MV-4-11 (cell line): ENCODE data around the gene DGKB.
A peak's percentile ranks its signal among the peaks of the same experiment; 100 is the strongest.

Experiments used
- DNase-seq: peaks from one replicate; lab custom pipeline; 2025; lab: John Stamatoyannopoulos, UW

The DGKB gene

DNA sequence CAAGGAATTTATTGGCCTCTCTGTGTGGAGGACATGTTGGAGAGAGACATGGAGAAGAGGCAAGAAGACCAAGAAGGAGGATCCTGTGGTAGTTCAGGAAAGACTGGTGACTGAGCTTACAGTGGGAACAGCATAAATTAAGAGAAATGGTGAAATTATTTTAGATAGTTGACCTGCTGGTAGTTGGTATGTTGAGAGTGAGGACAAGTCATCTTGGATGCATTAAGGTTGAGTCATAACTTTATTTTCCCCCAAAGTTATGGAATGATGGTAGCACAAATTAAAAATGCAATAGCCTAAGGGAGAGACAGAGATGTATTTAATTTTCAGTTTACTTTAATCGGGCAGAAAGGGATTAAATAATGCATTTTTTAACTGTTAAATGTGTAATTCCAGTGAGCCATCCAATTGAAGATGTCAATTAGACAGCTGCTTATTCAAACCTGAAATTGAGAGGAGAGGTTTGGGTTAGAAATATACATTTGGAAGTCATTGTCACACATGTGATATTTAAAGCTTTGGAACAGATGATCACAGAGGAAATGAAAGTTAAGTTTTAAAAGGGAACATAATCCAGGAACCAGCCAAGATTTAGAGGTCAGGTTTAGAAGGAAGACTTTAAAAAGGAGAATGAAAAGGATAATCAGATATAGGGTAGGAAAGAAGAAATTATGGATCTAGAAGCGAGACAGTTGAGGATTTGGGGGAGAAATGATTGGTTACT lies 80.6 kb downstream of the DGKB start:
- peak; percentile 23 for DNase-seq

DNA sequence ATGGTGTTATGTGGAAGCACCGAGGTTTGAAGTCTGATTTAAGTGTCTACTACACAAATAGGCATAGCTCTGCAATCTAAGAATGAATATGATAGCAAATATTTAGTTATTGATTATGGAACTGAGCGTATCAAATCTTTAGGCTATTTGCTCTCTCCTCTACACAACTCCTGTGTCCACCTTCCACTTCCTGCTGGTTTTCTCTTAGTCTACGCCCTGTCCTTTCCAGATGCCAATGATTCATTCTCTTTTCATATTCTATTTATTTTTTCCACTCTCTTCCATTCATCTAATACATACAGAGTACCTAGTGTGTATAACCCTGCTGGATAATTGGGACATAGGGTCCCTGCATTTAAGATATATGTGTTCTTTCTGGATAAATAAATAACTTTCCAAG lies 83.7 kb downstream of the DGKB start:
- no peak for DNase-seq

DNA sequence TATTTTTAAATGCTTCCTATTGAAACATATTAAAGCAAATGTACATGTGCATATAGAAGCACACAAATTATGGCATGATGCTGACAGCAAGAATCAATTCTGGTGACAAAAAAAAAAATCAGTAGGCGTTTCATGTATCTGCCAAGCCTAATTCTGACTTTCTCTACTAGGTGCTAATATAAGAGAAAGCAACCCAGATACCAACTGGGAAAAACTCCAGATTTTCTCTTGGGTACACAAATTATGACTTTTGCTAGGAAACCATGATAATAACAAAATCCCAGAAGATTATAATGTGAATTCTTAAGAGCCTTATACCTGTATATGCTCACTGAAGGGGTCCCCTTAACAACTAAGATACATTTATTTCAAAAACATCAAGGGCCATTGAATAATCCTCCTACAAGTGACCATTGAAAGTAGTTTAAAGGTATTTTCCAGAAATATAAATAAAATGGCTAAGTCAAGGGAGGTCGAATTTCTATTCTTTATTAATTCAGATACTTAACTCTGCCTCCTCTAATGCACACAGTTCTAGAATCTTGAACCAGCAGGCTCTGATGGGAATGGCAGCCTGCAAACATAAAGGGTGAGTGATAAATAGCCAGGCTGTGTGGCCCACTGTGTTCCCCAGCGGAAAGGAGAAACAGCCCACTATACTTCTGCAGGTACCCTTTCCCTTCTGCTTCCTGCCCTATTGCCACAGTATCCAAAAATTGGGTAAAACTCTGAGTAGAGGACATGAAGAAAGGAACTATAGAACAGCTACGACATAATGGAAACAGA lies 84.5 kb downstream of the DGKB start:
- no peak for DNase-seq

DNA sequence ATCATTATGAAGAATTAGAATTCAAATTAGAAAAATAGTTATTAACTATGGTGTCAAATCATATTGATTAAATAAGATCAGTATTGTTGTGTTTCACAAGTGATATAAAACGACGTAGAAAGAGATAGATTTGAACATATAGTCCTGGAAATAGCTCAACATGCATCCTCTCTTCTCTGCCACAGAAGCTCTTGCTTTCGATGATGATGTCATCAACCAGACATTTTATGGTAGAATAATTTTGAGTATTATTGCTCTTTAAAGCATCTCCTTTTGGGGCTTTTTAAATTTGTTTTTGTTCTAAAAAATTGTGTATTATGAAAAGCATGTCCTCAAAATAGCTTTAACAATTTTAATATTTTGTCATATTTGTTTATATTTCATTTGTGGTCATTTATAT lies 95.0 kb downstream of the DGKB start:
- no peak for DNase-seq

DNA sequence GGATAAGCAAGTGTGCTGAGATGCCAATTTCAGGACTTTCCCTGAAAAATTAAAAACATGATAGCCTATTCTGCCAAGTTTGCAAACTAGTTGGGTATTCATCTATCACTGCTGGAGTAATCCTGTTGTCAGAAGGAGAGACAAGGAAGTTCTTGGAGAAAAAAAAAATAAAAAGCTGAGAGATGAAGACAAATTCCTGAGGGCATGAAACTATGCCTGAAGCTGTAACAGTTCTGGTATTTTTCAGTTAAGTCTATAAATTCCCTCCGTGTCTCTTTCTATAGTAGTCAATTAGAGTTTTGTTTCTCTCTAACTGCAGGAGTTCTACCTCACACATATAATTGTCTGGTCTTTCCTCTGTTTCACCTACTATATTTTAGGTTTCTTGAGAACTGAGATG lies 95.7 kb downstream of the DGKB start:
- no peak for DNase-seq

DNA sequence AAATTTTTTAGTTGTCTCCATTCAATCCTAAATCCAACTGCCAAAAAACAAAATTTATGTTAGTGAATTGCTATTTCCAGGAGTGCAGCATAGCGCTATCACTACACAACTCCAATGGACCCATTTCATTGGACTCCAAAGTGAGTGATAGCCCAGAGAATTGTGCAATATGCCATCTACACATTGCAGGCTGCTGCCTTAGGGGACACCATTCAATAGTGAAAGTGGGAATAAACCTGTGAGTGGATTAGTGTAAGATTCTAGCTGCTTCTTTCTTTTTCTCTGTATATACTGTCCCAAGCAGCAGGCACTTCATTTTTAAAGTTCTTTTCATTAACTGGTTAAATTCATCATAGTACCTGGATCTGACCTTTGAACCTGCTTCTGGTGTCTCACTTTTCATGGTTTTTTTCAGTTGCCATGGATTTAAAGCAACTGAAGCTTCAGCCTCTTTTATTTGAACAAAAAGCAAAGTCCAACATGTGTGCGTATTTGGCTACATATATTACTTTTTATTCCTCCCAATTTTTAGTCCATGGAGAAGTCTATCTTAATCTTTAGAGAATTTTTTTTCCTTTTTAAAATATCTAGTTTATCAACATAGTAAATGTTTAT lies 97.3 kb downstream of the DGKB start:
- no peak for DNase-seq

DNA sequence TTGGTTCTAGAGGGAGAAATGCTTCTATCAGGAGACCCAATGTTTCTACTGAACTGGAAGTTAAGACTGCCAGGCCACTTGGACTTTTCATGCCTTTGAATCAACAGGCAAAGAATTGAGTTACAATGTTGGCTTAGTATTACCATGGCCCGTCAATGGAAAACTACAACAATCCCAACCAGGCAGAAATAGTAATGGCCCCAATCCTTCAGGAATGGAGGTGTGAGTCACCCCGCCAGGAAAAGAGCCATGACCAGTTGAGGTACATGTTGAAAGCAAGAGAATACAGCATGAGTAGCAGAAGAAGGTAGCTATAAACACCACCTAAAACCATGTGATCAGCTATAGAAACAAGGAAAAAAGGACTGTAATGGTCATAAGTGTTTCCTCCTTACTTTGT lies 101.9 kb downstream of the DGKB start:
- DNase-seq = no peak

DNA sequence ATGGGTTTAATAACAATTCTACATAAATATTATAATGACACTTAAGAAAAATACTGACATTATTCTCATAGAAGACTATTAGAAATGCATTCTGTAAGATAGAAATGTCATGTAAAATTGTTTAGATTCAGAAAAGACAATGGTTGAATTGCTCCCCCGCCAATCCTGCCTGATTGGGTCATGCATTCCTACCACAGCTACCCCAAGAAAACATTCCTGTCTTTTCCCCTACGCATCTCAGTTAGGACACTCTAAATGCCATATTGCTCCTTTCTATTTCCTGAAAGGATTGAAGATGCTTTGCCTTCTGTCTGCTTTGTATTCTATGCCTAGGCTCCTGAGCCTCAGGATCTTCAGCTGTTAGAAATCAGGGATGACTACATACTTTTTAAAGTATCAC lies 109.4 kb downstream of the DGKB start:
- DNase-seq = no peak

DNA sequence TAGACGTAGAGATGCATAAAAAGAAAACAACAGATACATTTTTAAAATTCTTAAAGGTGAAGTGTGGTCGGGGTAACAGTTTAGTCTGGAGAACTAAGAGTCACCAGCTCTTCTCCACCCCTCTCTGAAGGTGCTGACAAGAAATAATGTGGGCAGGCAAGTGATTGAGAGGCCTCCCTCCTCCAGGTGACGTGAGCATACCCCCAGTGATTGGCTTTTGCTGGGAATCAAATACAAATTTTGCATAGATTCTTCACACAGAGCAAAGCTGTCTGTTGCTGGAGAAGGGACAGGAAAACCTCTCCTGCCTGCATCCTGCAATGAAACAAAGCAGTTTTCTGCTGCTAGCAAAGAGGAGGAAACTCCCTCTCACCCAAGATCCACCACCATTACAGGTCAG lies 115.0 kb downstream of the DGKB start:
- no peak for DNase-seq

DNA sequence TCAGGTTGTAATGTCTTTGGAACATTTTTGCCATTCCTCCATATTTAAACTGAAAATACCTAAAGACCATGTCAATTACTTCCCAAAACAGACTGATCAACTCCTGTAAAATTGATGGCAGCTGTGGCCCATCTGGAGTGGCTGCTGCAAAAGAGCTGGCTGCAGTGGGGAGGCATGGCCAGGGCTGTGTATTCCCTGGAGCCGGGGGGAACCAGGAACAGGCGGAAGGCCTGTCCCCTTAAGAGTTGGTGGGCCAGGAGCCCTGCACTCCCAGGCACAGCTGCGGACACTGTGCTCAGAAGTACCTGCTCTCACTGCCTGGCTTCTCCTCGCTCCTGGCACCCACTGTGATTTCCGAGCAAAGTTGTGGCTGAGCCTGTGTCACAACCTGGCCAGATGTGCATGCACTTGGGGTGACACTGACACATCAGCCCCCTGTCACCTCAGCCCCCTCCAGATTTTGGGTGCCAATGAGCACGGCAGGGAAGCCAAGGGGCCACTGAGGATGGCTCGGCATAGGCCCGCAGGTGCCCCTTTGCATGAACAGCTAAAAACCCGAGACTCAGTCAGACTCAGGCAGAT lies 116.1 kb downstream of the DGKB start:
- no peak for DNase-seq

DNA sequence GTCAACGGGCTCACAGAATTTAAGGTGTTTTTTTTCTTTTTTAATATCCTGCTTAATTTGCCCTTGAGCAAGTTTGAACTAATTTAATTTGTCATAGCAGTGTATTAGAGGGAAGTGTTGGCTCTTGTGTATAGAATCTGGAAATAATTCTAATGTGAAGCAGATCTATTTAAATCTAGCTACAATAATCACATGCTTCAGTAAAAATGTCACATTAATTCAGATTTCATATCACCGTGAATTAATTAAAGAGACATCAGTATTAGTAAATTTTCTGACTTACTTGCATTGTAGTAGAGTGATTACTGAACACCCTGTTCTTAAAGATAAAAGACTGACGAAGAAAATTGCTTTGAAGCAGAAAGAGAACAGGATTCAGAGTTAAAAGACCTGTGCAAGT lies 124.7 kb downstream of the DGKB start:
- no peak for DNase-seq

DNA sequence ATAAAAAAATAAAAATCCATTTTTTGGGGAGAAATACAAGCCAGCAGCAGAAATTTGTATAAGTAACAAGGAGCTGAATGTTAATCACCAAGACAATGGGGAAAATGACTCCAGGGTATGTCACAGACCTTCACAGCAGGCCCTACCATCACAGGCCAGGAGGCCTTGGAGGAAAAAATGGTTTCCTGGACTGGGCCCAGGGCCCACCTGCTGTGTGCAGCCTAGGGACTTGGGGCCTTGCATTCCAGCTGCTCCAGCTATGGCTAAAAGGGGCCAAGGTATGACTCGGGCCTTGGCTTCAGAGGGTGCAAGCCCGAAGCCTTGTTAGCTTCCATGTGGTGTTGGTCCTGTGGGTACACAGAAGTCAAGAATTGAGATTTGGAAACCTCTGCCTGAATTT lies 126.3 kb downstream of the DGKB start:
- no peak for DNase-seq

DNA sequence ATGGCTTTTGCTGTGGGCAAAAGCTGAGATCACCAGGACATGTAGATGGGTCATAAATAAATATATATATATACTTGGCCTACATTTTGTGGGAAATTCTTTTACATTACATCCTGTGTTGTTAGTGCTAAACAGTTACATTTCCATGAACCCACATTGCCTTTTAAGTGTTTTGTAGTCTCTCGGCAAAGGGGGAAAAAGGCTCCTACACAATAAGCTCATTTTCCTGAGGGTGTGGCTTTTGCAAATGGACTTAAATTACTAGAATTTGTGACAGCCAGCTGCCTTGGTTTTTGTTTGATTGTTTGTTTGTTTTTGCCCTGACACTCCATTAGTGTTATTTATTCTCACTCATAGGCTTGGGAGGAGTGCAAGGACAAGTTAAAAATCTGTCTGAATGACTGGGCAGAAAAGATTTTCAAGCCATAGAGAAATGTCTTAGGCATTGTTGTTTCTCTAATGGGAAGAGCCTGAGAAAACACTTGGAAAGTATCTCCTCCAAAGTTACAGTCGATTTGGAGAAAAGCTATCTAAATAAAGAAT lies 128.8 kb downstream of the DGKB start:
- no peak for DNase-seq

DNA sequence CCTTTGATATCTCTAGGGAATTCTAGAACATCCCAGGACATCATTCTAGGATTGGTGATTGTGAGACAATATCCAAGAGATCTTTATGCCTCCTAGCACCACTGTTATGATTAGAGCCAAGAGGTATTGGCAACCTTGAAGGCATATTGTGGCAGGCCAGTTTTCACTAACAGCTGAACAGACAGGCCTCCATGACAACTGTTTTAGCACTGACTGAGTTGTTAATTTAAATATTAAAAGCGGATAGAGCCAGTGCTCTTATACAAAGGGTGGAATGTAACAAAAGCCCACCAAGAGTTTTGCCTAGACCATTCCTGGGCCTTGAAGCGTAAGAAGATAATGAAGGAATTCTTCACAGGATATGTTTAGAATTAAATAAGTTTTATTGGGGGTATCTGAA lies 131.9 kb downstream of the DGKB start:
- DNase-seq = no peak

DNA sequence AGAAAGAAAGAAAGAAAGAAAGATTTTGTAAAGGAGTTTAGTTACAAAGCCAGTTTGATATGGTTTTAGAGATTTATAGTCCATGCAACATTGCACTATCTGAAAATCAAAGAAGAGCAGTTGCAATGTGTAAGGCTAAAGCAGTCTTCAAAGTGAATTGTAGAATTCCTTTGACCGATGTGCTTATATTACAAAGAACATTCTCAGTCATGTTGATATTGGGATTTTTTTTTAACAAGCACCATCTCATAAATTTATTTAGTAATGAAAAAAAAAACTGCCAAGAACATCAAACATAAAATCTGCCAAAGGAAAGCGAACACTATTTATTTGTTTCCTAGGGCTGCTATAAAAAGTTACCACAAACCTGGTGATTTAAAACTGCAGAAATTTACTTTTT lies 133.3 kb downstream of the DGKB start:
- no peak for DNase-seq

DNA sequence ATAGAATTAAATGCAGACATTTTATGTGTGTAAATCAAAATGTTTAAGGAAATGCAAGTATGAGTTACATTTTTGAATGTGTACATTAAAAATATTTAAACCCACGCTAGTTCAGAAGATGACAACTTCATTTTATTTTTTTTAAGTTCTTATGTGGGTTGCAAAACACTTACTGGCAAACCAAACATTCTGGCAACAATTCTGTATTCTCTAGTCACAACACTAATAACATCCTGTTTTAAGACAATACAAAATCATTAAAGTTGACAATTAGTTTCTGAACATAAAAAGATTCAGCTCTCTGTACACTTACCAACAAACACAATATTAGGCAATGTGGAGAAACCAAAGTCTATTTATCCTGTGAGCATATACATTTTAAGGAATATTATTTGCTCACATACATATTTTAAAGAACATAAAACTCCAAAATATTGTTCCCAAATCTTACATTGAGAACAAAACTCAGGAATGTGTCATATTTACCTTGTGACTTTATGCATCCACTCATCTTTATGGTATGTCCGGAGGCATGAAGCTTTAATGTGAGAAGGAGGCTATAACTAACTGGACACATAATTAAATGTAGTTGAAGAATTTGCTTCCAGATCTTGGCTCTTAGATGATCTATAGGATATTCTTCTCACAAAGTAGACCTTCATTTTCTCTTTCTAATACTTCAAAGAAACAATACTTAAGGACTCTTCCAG lies 134.7 kb downstream of the DGKB start:
- DNase-seq = no peak

DNA sequence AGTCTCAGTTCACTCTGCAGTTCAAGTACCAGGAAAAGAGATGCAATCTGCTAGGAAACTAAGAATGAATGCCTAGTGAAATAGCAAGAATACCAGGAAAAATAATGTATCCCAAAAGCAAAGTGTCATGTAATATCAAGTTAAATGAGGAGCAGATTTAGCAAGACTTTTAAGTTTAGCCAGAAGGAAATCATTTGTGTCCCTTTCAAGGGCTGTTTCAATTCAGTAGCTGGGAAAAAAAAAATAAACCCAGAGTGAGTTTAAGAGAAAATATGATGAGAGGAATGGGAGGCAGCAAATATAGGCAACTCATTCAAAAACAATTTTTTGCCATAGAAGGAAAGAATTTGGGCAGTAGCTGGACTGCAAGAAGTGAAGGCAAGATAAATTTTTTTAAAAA lies 135.8 kb downstream of the DGKB start:
- DNase-seq = no peak

DNA sequence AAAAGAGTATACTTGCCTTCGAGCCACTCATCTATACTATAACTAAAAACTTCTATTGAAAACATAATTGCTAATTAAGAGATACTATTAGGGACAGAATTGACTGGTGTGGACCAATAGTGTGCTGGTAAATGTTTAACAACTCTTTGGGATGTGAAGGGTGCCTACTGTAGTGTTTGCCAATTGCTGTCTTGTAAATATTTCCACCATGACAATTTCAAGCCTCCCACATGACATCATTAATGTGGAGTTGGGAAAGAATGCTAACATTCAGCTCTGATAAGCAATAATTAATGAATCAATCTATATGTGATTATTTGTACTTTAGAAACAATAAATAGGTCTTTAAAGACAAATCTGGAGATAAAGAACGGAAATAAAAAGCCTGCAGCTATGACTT lies 136.8 kb downstream of the DGKB start:
- no peak for DNase-seq

DNA sequence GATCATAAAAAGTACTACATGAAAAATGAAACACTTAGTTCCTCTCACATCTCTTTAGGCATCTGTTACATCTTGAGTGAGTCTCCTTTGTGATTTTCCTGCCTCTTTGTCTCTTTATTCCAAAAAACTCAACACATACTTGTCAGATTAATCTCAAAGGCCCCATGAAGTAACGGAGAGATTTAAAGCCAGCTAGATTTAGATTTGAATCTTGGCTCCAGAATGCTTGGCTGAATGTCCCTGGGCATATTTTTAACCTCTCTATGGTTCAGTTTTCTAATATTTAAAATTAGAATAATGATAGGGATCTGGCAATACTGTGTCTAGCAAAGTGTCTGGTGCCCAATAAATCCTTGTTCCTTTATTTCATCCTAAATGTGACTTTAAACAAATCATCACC lies 140.0 kb downstream of the DGKB start:
- DNase-seq = no peak

DNA sequence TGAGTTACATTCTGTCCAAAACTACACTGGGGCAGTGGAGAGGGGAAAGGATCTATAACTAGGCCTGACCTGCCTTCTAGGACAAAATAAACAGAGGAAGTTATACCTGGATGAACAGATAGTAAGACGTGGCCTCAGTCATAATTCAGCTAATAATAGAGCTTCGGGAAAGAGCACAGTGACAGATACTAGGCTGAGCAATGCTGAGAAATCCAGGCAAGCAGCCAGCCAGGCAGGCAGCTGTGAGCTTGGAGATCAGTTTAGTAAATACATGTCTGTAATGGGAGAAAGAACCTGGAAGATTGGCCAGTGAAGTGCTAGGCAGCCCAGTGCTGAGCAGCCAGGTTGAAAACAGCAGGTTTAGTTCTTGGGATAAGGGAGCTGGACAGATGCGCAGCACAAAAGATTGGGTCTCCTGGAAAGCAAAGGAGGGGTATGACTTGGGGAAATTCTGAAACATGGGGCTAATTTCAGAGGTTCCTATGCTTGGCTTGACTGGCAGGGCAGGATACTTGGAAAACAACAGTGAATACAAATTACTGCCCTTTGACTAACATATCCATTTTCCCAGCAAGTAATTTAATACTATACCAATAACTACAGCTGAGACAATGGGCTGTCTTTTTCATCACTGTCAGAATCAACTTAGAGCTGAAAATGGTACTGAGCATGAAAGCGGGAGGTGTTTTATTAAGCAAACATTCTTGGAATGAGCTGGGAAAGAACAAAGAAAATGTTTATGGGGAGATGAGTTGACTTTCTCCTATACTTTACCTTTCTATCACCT lies 140.8 kb downstream of the DGKB start:
- DNase-seq = no peak
